ENCODE measurements around the gene VMAC.

Gene VMAC

GRCh38 chr19:5953680-5954213 is 49.1 kb downstream of the VMAC start:
- DNase-seq (ENCODE audit: low read depth) = no peak
- TF ChIP-seq CTCF (IDR thresholded peaks at IDR 0.05; ENCODE audit: low read length, missing control alignments) = no peak
- no peak overlapping the region for H3K4me3 ChIP-seq (replicated peaks; ENCODE audit: low read depth, low read length)

- no peak for DNase-seq (ENCODE audit: low read depth)
- TF ChIP-seq CTCF (IDR thresholded peaks at IDR 0.05; ENCODE audit: low read length, missing control alignments) = no peak
- no peak overlapping the region for H3K4me3 ChIP-seq (replicated peaks; ENCODE audit: low read depth, low read length)
Measured at GRCh38 chr19:5954293-5954692, 49.6 kb downstream of the VMAC start.

GRCh38 chr19:5955636-5955935 is 50.9 kb downstream of the VMAC start:
- no peak for TF ChIP-seq CTCF (IDR thresholded peaks at IDR 0.05; ENCODE audit: low read length, missing control alignments)
- no peak overlapping the region for H3K4me3 ChIP-seq (replicated peaks; ENCODE audit: low read depth, low read length)
- no peak for DNase-seq (ENCODE audit: low read depth)

GRCh38 chr19:5956323-5956722 is 51.7 kb downstream of the VMAC start:
- no peak for DNase-seq (ENCODE audit: low read depth)
- no peak for TF ChIP-seq CTCF (IDR thresholded peaks at IDR 0.05; ENCODE audit: low read length, missing control alignments)
- H3K4me3 ChIP-seq (replicated peaks; ENCODE audit: low read depth, low read length) = no peak overlapping the region

- DNase-seq (ENCODE audit: low read depth) = no peak
- no peak for TF ChIP-seq CTCF (IDR thresholded peaks at IDR 0.05; ENCODE audit: low read length, missing control alignments)
- no peak overlapping the region for H3K4me3 ChIP-seq (replicated peaks; ENCODE audit: low read depth, low read length)
Measured at GRCh38 chr19:5956728-5957127, 52.1 kb downstream of the VMAC start.

GRCh38 chr19:5957170-5957569 is 52.5 kb downstream of the VMAC start:
- TF ChIP-seq CTCF (IDR thresholded peaks at IDR 0.05; ENCODE audit: low read length, missing control alignments) = no peak
- no peak overlapping the region for H3K4me3 ChIP-seq (replicated peaks; ENCODE audit: low read depth, low read length)
- DNase-seq (ENCODE audit: low read depth) = no peak

GRCh38 chr19:5958074-5958850 is 53.6 kb downstream of the VMAC start:
- no peak for DNase-seq (ENCODE audit: low read depth)
- H3K4me3 ChIP-seq (replicated peaks; ENCODE audit: low read depth, low read length) = no peak overlapping the region
- TF ChIP-seq CTCF (IDR thresholded peaks at IDR 0.05; ENCODE audit: low read length, missing control alignments) = no peak
